SIG-M5 treated with dmso at 0.1 percent for 504 hours (cell line): ENCODE measurements around the gene ANO7.
"Not testable (repeated sequence)": the region's sequence is repeated elsewhere in the genome, so short reads cannot be mapped to it uniquely, and the experiment has no call there.

ENCODE experiments used
- DNase-seq: peaks from one replicate; lab custom pipeline; 2025; ENCODE audit not compliant: unreplicated experiment; lab: John Stamatoyannopoulos, UW

The ANO7 gene

GRCh38 chr2:241189856-241190201 lies 1.4 kb downstream of the ANO7 start:
- DNase-seq, result no peak

- DNase-seq, result no peak
Observed at GRCh38 chr2:241190291-241190981, 2.0 kb downstream of the ANO7 start.

- DNase-seq, result no peak
Observed at GRCh38 chr2:241191081-241191480, 2.6 kb downstream of the ANO7 start.

- DNase-seq, result no peak
Observed at GRCh38 chr2:241193271-241193670, 4.8 kb downstream of the ANO7 start.

GRCh38 chr2:241194811-241195210 lies 6.3 kb downstream of the ANO7 start:
- no peak for DNase-seq

- DNase-seq, result no peak
Observed at GRCh38 chr2:241195506-241196130, 7.1 kb downstream of the ANO7 start.

GRCh38 chr2:241197246-241197645 lies 8.8 kb downstream of the ANO7 start:
- DNase-seq, result not testable (repeated sequence)

GRCh38 chr2:241197947-241198346 lies 9.5 kb downstream of the ANO7 start:
- no peak for DNase-seq

- no peak for DNase-seq
Observed at GRCh38 chr2:241198381-241199279, 10.2 kb downstream of the ANO7 start.

GRCh38 chr2:241199286-241199685 lies 10.8 kb downstream of the ANO7 start:
- DNase-seq, result no peak

- DNase-seq, result no peak
Observed at GRCh38 chr2:241199897-241200821, 11.7 kb downstream of the ANO7 start.

GRCh38 chr2:241200822-241201395 lies 12.4 kb downstream of the ANO7 start:
- DNase-seq, result peak; percentile 10

GRCh38 chr2:241201445-241202267 lies 13.2 kb downstream of the ANO7 start:
- no peak for DNase-seq

- DNase-seq, result no peak
Observed at GRCh38 chr2:241202268-241202585, 13.8 kb downstream of the ANO7 start.

GRCh38 chr2:241202681-241203080 lies 14.2 kb downstream of the ANO7 start:
- DNase-seq, result no peak

- no peak for DNase-seq
Observed at GRCh38 chr2:241203218-241204009, 14.9 kb downstream of the ANO7 start.

- DNase-seq, result no peak
Observed at GRCh38 chr2:241204010-241204384, 15.5 kb downstream of the ANO7 start.

- no peak for DNase-seq
Observed at GRCh38 chr2:241204490-241204889, 16.0 kb downstream of the ANO7 start.

- no peak for DNase-seq
Observed at GRCh38 chr2:241205086-241205485, 16.6 kb downstream of the ANO7 start.
